Stimulated activated naive B cell treated with anti-CD40 and anti-IgM and Interleukin-4, amounts not matched to agents 10 μg/mL and 1 μg/mL and 100 μg/mL, for 72 hours (primary cell): Measurements from ENCODE around the gene TMEM200A.
"Not testable (repeated sequence)": the region's sequence is repeated elsewhere in the genome, so short reads cannot be mapped to it uniquely, and the experiment has no call there.

Experiments
- ATAC-seq, 2 donors: fragments of 150-1000 bp; cut with Tn5 transposase; replicated peaks; 2 replicates each; pipeline ENCODE4 v1.10.0; 2021; ENCODE audit warnings: moderate library complexity in 1 of 2
- DNase-seq: peaks from one replicate; pipeline ENCODE4 v3.0.0; 2021
- H3K27ac Mint-ChIP-seq: one replicate; pipeline ENCODE4 v1.8.0; 2022; ENCODE audit warnings: mild to moderate bottlenecking, mixed read lengths
- H3K27me3 Mint-ChIP-seq, 2 donors: one replicate each; pipeline ENCODE4 v1.8.0; 2022; ENCODE audit warnings: mixed read lengths in 2 of 2
- H3K36me3 Mint-ChIP-seq, 2 donors: one replicate each; pipeline ENCODE4 v1.8.0; 2022; ENCODE audit warnings: mixed read lengths in 2 of 2, mild to moderate bottlenecking in 1 of 2
- H3K4me1 Mint-ChIP-seq, 2 donors: one replicate each; pipeline ENCODE4 v1.8.0; 2022; ENCODE audit warnings: mixed read lengths in 2 of 2, mild to moderate bottlenecking in 1 of 2
- H3K4me3 Mint-ChIP-seq, 2 donors: one replicate each; pipeline ENCODE4 v1.8.0; 2022; ENCODE audit warnings: mild to moderate bottlenecking in 2 of 2, mixed read lengths in 2 of 2, moderate library complexity in 1 of 2
- H3K9me3 Mint-ChIP-seq, 2 donors: one replicate each; pipeline ENCODE4 v1.8.0; 2022; ENCODE audit warnings: mixed read lengths in 2 of 2, mild to moderate bottlenecking in 1 of 2

TMEM200A gene

DNA sequence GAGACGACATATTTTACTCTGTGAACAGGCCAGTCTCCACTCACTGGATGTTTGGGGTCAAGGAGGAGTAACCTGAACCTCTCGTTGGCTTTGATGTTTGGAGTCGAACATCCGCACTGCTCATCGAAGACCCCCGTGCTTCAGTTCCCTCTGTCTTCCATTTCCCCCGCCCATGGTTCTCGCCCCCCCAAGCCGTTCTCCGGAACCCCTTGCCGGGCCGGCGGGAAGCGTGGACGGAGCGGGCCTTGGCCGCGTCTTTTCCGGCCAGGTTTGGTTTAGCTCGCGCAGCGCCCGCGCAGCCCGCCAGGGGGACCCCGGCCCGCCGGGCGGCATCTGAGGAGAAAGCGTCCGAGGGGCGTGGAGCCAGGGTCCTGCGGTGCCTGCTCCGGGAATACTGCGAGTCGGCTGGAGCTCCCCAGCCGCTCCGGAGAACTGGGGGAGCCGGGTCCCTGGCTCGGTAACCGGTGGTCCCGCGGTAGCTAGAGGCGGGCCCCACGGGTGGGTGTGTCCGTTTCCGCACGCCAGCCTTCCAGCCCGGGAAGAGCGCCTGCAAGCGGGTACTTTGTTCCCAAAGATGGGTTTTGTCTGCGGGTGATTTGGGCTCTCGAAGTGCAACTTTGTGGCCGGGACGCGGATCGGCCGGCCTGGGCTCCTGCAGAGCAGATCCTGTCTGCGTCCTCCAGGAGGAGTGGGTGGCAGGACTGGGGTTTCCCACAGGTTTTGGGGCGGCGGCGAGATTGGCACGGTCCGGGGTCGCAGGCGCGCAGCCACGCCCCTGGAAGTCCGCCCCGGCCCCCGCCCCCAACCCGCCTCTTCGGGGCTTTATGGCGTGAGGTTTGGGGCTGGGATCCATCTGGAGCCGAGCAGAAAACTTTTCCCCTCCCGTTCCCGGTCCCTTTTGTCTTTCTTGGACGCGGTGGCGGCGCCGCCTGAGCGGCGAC is at the start of gene TMEM200A:
TSS of gene TMEM200A (plus strand) at position 852 of the 941 bp plus-strand sequence. CDS start 74,406 bp downstream, outside the sequence.
- peak; percentile 25 for DNase-seq
- ATAC-seq: peak; percentile 78 to 80
- H3K27me3 Mint-ChIP-seq: peaks cover 41 to 59% of the 10 kb centered on the region in 2 donors
- peaks cover 7 to 22% of the 10 kb centered on the region in 2 donors for H3K4me1 Mint-ChIP-seq
- H3K4me3 Mint-ChIP-seq: peak within 1 kb of the TSS; percentile 82 to 85
- H3K27ac Mint-ChIP-seq: peak within 1 kb of the TSS; percentile 37
- H3K36me3 Mint-ChIP-seq: peaks cover 3 to 4% of the 10 kb centered on the region in 2 donors
- H3K9me3 Mint-ChIP-seq: peaks cover under 1 to 3% of the 10 kb centered on the region in 2 donors

DNA sequence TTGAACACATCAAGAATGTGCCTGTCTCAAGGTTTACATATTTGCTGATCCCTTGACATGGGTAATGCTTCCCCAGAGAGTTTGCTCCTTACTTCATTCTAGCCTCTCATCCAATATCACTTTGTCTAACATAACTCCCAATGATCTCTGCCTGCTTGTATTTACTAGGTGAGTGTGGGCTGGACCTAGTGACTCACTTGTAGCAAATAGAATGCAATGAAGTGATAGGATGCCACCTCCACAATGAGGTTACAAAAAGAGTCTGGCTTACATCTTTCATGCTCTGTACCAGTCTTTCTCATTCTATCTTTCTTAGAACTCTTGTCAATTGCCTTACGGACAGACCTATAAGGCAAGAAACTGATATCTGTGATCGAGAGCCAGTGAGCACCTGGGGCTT is 44.9 kb upstream of the TMEM200A start:
- Mint-ChIP-seq H3K36me3 (no peaks in the 10 kb centered on the region), H3K27ac (no peak overlapping the region), H3K4me3 (no peak overlapping the region), H3K4me1 (no peaks in the 10 kb centered on the region), H3K9me3 (no peaks in the 10 kb centered on the region), H3K27me3 (no peaks in the 10 kb centered on the region)
- DNase-seq: no peak
- ATAC-seq: no peak

DNA sequence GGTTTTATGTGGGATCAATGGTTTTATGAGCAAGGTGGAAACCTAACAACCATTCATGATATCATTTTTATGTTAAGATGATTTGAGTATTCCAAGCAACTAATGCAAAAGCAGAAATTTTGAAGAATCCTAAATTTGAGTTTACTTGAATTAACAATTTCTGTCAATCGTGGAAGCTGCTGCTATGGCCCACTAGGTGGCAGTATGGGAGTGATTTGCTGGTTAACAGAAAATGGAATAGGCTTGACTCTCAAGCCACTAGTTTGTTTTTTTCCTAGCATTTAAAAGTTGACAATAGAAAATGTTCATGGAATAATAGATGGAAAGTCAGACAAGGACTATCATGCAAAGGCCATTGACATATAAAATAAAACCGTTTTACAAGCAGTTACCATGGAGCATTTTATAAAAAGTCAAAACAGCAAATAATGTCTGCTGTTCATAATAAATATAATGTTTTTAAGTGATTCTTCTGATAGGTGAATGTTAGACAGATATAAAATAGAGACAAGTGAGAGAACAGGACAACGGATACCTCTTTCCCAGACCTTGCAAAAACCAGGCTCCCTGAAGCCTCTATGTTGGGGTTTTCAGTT is 43.0 kb upstream of the TMEM200A start:
- H3K9me3 Mint-ChIP-seq: no peaks in the 10 kb centered on the region
- H3K27ac Mint-ChIP-seq: no peak overlapping the region
- no peaks in the 10 kb centered on the region for H3K27me3 Mint-ChIP-seq
- ATAC-seq: no peak
- H3K4me3 Mint-ChIP-seq: no peak overlapping the region
- DNase-seq: no peak
- no peaks in the 10 kb centered on the region for H3K4me1 Mint-ChIP-seq
- H3K36me3 Mint-ChIP-seq: no peaks in the 10 kb centered on the region

DNA sequence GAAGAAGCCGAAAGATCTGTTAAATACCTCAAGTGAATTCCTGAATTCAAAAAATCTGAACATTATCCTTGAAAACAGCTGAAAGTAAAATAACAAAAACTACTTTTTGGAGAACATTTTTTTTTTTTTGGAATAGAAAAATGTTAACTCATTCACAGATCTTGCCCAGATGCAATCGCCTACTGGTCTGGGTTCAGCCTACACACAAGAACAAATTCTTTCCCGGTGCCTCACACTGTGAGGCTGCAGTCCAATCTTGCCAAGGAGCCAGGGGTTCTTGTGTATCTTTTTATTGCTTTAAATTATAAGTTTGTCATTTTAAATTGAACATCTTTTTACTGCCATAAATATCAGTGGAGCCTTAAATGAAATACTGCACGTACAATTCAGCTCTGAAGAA is 41.2 kb upstream of the TMEM200A start:
- ATAC-seq (no peak), DNase-seq (no peak)
- Mint-ChIP-seq H3K4me1 (no peaks in the 10 kb centered on the region), H3K27ac (no peak overlapping the region), H3K36me3 (no peaks in the 10 kb centered on the region), H3K27me3 (no peaks in the 10 kb centered on the region), H3K4me3 (no peak overlapping the region), H3K9me3 (peaks cover 0 to 1% of the 10 kb centered on the region in 2 donors)

DNA sequence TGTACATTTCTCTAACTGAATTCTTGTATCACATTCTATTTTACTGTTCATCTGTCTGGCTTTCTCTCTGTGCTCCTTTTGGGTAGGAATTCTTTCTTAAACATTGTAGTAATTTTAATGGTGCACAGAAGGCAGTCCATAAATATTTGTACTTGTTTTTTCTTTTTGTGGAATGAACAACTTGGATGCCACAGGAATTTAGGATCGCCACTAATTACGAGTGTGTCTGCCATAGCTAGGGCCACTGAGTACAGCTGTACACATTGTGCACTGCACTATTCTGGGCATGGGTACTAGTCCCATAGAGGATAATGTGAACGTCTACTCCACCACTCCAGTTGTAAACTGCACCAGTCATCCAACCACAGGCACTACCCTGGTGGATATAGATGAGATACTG is 39.3 kb upstream of the TMEM200A start:
- H3K27me3 Mint-ChIP-seq: no peaks in the 10 kb centered on the region
- H3K27ac Mint-ChIP-seq: no peak overlapping the region
- peaks cover 0 to 1% of the 10 kb centered on the region in 2 donors for H3K9me3 Mint-ChIP-seq
- ATAC-seq (no peak), DNase-seq (no peak)
- H3K4me3 Mint-ChIP-seq: no peak overlapping the region
- no peaks in the 10 kb centered on the region for H3K4me1 Mint-ChIP-seq
- H3K36me3 Mint-ChIP-seq: no peaks in the 10 kb centered on the region

DNA sequence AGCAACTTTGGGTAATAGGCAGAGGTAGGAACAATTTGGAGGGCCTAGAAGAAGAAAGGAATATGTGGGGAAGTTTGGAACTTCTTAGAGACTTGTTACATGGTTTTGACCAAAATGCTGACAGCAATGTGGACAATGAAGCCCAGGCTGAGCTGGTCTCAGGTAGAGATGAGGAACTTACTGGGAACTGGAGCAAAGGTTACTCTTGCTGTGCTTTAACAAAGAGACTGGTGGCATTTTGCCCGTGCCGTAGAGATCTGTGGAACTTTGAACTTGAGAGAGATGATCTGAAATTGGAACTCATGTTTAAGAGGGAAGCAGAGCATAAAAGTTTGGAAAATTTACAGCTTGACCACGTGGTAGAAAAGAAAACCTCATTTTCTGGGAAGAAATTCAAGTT is 28.3 kb upstream of the TMEM200A start:
- no peaks in the 10 kb centered on the region for H3K27me3 Mint-ChIP-seq
- DNase-seq: no peak
- no peaks in the 10 kb centered on the region for H3K4me1 Mint-ChIP-seq
- H3K9me3 Mint-ChIP-seq: peaks cover 11 to 16% of the 10 kb centered on the region in 2 donors
- H3K27ac Mint-ChIP-seq: no peak overlapping the region
- no peak overlapping the region for H3K4me3 Mint-ChIP-seq
- H3K36me3 Mint-ChIP-seq: peaks cover 3 to 17% of the 10 kb centered on the region in 2 donors
- no peak for ATAC-seq

DNA sequence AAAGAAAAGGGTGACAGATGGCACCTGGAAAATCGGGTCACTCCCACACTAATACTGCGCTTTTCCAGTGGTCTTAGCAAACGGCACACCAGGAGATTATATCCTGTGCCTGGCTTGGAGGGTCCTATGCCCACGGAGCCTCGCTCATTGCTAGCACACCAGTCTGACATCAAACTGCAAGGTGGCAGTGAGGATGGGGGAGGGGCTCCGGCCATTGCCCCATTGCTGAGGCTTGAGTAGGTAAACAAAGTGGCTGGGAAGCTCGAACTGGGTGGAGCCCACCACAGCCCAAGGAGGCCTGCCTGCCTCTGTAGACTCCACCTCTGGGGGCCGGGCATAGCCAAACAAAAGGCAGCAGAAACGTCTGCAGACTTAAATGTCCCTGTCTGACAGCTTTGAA is 19.5 kb upstream of the TMEM200A start:
- peaks cover 0 to 18% of the 10 kb centered on the region in 2 donors for H3K27me3 Mint-ChIP-seq
- not testable (repeated sequence) for H3K4me3 Mint-ChIP-seq, H3K4me1 Mint-ChIP-seq, DNase-seq, H3K27ac Mint-ChIP-seq, H3K9me3 Mint-ChIP-seq, H3K36me3 Mint-ChIP-seq, ATAC-seq

DNA sequence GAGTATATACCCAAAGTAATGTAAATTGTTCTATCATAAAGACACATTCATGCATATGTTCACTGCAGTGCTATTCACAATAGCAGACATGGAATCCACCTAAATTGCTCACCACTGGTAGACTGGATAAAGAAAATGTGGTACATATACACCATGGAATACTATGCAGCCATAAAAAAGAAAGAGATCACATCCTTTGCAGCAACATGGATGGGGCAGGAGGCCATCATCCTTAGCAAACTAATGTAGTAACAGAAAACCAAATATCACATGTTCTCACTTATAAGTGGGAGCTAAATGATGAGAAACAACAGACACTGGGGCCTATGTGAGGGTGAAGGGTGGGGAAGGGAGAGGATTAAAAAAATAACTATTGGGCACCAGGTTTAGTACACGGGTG is 11.5 kb upstream of the TMEM200A start:
- Mint-ChIP-seq H3K27ac (no peak overlapping the region), H3K36me3 (no peaks in the 10 kb centered on the region), H3K9me3 (peaks cover 0 to 5% of the 10 kb centered on the region in 2 donors), H3K27me3 (peaks cover 0 to 7% of the 10 kb centered on the region in 2 donors), H3K4me3 (no peak overlapping the region), H3K4me1 (peaks cover 3 to 11% of the 10 kb centered on the region in 2 donors)
- no peak for ATAC-seq
- DNase-seq: no peak

DNA sequence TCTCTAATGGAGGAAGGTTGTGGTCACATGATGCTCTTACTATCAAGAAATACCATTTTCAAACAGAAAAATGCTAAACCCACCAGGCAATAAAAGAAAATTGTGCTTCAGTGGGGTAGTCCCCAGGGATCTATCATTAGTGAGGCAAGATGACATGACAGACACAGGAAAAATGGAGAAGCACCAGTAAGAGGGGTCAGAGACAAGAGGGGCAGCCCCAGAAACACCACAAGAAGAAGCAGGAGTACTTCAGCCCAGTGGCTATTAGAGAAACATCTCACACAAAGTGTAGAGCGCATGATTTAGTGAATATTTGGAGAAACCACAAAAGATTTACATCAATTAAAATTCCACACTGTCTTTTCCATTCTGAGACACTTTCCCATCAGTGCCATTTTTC is 10.2 kb upstream of the TMEM200A start:
- peak; percentile 74 to 75 for ATAC-seq
- Mint-ChIP-seq H3K27ac (no peak overlapping the region), H3K27me3 (peaks cover 8 to 19% of the 10 kb centered on the region in 2 donors), H3K4me3 (no peak overlapping the region), H3K4me1 (peaks cover 3 to 11% of the 10 kb centered on the region in 2 donors), H3K9me3 (peaks cover 7 to 8% of the 10 kb centered on the region in 2 donors), H3K36me3 (peaks cover 4 to 7% of the 10 kb centered on the region in 2 donors)
- DNase-seq: no peak

DNA sequence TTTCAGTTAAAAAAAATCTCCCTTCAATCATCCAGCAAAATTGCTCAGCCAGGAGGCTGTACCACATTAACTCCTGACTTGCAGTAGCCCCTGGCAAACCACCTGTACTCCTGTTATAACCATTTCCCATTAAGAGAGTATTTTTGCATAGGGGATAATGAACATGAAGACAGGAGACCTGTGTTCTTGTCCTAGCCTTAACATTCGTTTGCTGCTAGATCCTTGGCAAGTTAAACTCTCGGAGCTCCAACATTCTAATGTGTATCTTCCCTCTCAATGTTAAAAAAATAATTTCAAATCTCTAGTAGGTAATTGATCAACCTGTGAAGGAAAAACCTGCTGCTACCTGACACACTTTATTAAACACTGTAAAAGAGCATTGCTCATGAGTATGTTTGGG is 8.4 kb upstream of the TMEM200A start:
- peaks cover 7 to 10% of the 10 kb centered on the region in 2 donors for H3K9me3 Mint-ChIP-seq
- no peak overlapping the region for H3K27ac Mint-ChIP-seq
- no peak for ATAC-seq
- no peak for DNase-seq
- H3K27me3 Mint-ChIP-seq: peaks cover 12 to 25% of the 10 kb centered on the region in 2 donors
- H3K4me1 Mint-ChIP-seq: peaks cover 3 to 11% of the 10 kb centered on the region in 2 donors
- no peak overlapping the region for H3K4me3 Mint-ChIP-seq
- H3K36me3 Mint-ChIP-seq: peaks cover 4 to 7% of the 10 kb centered on the region in 2 donors

DNA sequence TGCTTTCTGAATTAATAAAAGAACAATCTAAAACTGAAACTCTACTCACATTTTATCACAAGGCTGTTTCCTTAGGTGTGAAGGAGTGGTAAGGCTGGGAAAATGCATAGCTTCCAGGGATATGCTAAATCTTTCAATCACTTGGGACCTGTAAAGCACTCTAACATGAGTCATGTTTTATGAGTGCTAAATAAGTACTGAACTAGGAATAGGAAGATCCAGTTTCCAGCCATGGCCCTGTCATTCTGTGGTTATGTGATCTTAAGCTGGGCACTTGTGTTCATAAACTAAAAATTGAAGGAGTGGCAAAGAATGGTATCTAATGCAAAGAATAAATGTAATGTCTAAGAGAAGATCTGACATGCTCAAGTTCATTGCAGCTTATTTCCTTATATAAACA is 6.1 kb upstream of the TMEM200A start:
- Mint-ChIP-seq H3K36me3 (peaks cover 8 to 10% of the 10 kb centered on the region in 2 donors), H3K27ac (no peak overlapping the region), H3K4me3 (no peak overlapping the region), H3K9me3 (peaks cover 7% of the 10 kb centered on the region in 2 donors), H3K4me1 (peaks cover 3 to 19% of the 10 kb centered on the region in 2 donors), H3K27me3 (peaks cover 27 to 42% of the 10 kb centered on the region in 2 donors)
- ATAC-seq (no peak), DNase-seq (no peak)

DNA sequence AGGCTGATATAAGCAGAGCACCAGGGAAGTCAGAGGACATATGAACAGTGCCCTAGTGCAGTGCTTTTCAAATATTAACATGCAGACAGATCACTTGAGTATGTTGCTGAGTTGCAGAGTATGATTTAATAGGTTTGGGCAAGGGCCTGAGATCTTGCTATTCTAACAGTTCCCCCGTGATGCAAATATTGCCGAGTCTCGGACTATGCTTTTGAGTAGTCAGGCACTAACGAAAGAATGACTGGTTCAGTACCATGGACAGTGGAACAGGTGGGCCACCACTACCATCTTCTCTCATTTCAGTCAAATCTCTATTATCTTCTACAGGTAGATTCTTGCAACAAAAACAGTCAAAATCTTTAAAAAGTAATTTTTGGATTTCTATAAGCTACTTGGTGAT is 3.7 kb upstream of the TMEM200A start:
- no peak for DNase-seq
- peaks cover 8 to 10% of the 10 kb centered on the region in 2 donors for H3K36me3 Mint-ChIP-seq

DNA sequence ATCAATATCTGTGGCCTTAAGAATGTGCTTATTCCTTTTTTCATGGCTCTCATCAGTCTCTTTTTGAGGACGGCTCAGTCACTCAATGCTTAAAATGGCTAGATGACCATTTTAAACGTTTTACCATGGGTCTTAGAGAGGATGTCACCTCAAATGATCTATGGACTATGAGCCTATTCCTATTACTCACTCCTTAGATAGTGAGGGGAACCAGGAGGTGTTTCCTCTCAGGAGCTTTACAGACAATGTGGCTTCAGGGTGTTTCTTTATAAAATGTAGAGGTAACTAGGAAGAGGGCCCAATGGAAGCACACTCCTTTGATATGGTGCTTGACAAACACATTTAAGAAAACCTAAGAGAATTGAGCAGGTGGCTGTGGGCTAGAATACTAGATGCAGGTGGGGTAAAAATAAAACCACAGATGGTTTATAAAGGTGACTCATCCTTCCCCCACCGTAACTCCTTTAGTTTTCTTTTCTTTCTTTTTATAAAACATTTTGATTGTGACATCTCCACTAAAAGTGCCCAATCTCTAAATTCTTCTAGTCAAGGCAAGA is 1.5 kb upstream of the TMEM200A start:
- peak overlapping the region; percentile 56 to 62 for H3K4me3 Mint-ChIP-seq
- ATAC-seq (no peak), DNase-seq (no peak)
- peaks cover 7 to 22% of the 10 kb centered on the region in 2 donors for H3K4me1 Mint-ChIP-seq
- peaks cover 7% of the 10 kb centered on the region in 2 donors for H3K9me3 Mint-ChIP-seq
- H3K36me3 Mint-ChIP-seq: peaks cover 8 to 10% of the 10 kb centered on the region in 2 donors
- peaks cover 45 to 65% of the 10 kb centered on the region in 2 donors for H3K27me3 Mint-ChIP-seq
- no peak overlapping the region for H3K27ac Mint-ChIP-seq

More for the DNA sequence above, 3.7 kb upstream of the TMEM200A start:
- Mint-ChIP-seq H3K9me3 (peaks cover 7% of the 10 kb centered on the region in 2 donors), H3K27ac (no peak overlapping the region), H3K4me1 (peaks cover 7 to 22% of the 10 kb centered on the region in 2 donors), H3K4me3 (no peak overlapping the region), H3K27me3 (peaks cover 39 to 51% of the 10 kb centered on the region in 2 donors)
- no peak for ATAC-seq
